H9 (cell line): ENCODE measurements around the gene SELPLG. TPM values are rescaled to one million over a fixed set of nuclear protein-coding genes. Genes with fewer than 3 reads are reported as not detected.

Source experiments
- DNase-seq: peaks from one replicate; pipeline ENCODE4 v3.0.0-alpha.2; 2017
- H2AFZ ChIP-seq: one replicate; pipeline ENCODE4 v1.6.1; 2013; ENCODE audit warnings: mild to moderate bottlenecking, low read length, control low read depth, moderate library complexity
- H2AK5ac ChIP-seq: 2 replicates; pipeline ENCODE4 v1.6.1; 2013; ENCODE audit warnings: low read length, control low read depth, mixed read lengths; ENCODE audit not compliant: insufficient read length
- H2BK120ac ChIP-seq: one replicate; pipeline ENCODE4 v1.6.1; 2013; ENCODE audit warnings: low read depth, mild to moderate bottlenecking, low read length, control low read depth, inconsistent platforms; ENCODE audit not compliant: poor library complexity, severe bottlenecking
- H2BK12ac ChIP-seq: 2 replicates; pipeline ENCODE4 v1.6.1; 2013; ENCODE audit warnings: low read length, control low read depth, mixed read lengths, low read depth; ENCODE audit not compliant: insufficient read length
- H2BK15ac ChIP-seq: 2 replicates; pipeline ENCODE4 v1.6.1; 2013; ENCODE audit warnings: low read depth, low read length, control low read depth
- H2BK20ac ChIP-seq: one replicate; pipeline ENCODE4 v1.6.1; 2013; ENCODE audit warnings: low read depth, mild to moderate bottlenecking, low read length, control low read depth, inconsistent platforms; ENCODE audit not compliant: poor library complexity, severe bottlenecking
- H2BK5ac ChIP-seq: 2 replicates; pipeline ENCODE4 v1.6.1; 2013; ENCODE audit warnings: low read length, control low read depth, mixed read lengths; ENCODE audit not compliant: insufficient read length
- H3K14ac ChIP-seq: 2 replicates; pipeline ENCODE4 v1.6.1; 2013; ENCODE audit warnings: low read length, control low read depth; ENCODE audit not compliant: insufficient read depth
- H3K18ac ChIP-seq: 2 replicates; pipeline ENCODE4 v1.6.1; 2013; ENCODE audit warnings: low read depth, mild to moderate bottlenecking, mixed read lengths, low read length, control low read depth; ENCODE audit not compliant: insufficient read length
- H3K23ac ChIP-seq: 2 replicates; pipeline ENCODE4 v1.6.1; 2013; ENCODE audit warnings: low read length, control low read depth, mixed read lengths, low read depth; ENCODE audit not compliant: insufficient read length
- H3K23me2 ChIP-seq: 2 replicates; pipeline ENCODE4 v1.6.1; 2013; ENCODE audit warnings: low read depth, mild to moderate bottlenecking, mixed read lengths, low read length, control low read depth; ENCODE audit not compliant: insufficient read length, poor library complexity, severe bottlenecking
- H3K27ac ChIP-seq: 2 replicates; pipeline ENCODE4 v1.5.1; 2013; ENCODE audit warnings: low read length, control low read depth, mixed read lengths, low read depth; ENCODE audit not compliant: insufficient read length
- H3K27me3 ChIP-seq: 2 replicates; pipeline ENCODE4 v1.6.1; 2013; ENCODE audit warnings: low read length, control low read depth, inconsistent platforms; ENCODE audit not compliant: insufficient read depth
- H3K4ac ChIP-seq: 2 replicates; pipeline ENCODE4 v1.6.1; 2013; ENCODE audit warnings: low read depth, mild to moderate bottlenecking, control low read depth, inconsistent platforms, low read length, moderate library complexity
- H3K4me1 ChIP-seq: 2 replicates; pipeline ENCODE4 v1.6.1; 2013; ENCODE audit warnings: low read length, control low read depth, inconsistent platforms; ENCODE audit not compliant: insufficient read depth
- H3K4me2 ChIP-seq: 2 replicates; pipeline ENCODE4 v1.6.1; 2013; ENCODE audit warnings: low read length, control low read depth, mixed read lengths; ENCODE audit not compliant: insufficient read length, insufficient read depth
- H3K56ac ChIP-seq: 2 replicates; pipeline ENCODE4 v1.6.1; 2013; ENCODE audit warnings: low read depth, mild to moderate bottlenecking, mixed read lengths, low read length, control low read depth; ENCODE audit not compliant: insufficient read length
- H3K79me1 ChIP-seq: 2 replicates; pipeline ENCODE4 v1.6.1; 2013; ENCODE audit warnings: low read depth, mild to moderate bottlenecking, moderate library complexity, low read length, control low read depth, inconsistent platforms; ENCODE audit not compliant: insufficient read depth, poor library complexity, severe bottlenecking
- H3K79me2 ChIP-seq: 2 replicates; pipeline ENCODE4 v1.6.1; 2013; ENCODE audit warnings: low read length, control low read depth, inconsistent platforms; ENCODE audit not compliant: insufficient read depth
- H3K9ac ChIP-seq: 2 replicates; pipeline ENCODE4 v1.6.1; 2013; ENCODE audit warnings: low read length, control low read depth, mixed read lengths; ENCODE audit not compliant: insufficient read length; ENCODE audit errors: extremely low read depth
- H3K9me3 ChIP-seq: one replicate; pipeline ENCODE4 v1.6.1; 2013; ENCODE audit warnings: low read depth, low read length, inconsistent platforms; ENCODE audit not compliant: control insufficient read depth
- H3T11ph ChIP-seq: one replicate; pipeline ENCODE4 v1.6.1; 2013; ENCODE audit warnings: mild to moderate bottlenecking, low read length, control low read depth, inconsistent platforms
- H4K20me1 ChIP-seq: one replicate; pipeline ENCODE4 v1.6.1; 2013; ENCODE audit not compliant: control insufficient read depth, insufficient read length, insufficient read depth
- H4K5ac ChIP-seq: 2 replicates; pipeline ENCODE4 v1.6.1; 2013; ENCODE audit warnings: low read depth, mild to moderate bottlenecking, mixed read lengths, low read length, control low read depth; ENCODE audit not compliant: insufficient read length
- H4K8ac ChIP-seq: replicated peaks from 2 replicates; pipeline ENCODE4 v1.6.1; 2013; ENCODE audit warnings: low read length, control low read depth, mixed read lengths, low read depth; ENCODE audit not compliant: insufficient read length
- H4K91ac ChIP-seq: 2 replicates; pipeline ENCODE4 v1.6.1; 2013; ENCODE audit warnings: low read depth, mild to moderate bottlenecking, moderate library complexity, mixed read lengths, low read length, control low read depth; ENCODE audit not compliant: insufficient read length
- H3K27ac Mint-ChIP-seq, 3 experiments: 2 replicates in 2 of 3; 3 replicates in 1 of 3; pipeline ENCODE4 v1.8.0; 2020 to 2021; ENCODE audit warnings: mixed read lengths in 3 of 3, mild to moderate bottlenecking in 1 of 3, moderate library complexity in 1 of 3
- H3K27me3 Mint-ChIP-seq: 2 replicates; pipeline ENCODE4 v1.8.0; 2021; ENCODE audit warnings: low read depth, mild to moderate bottlenecking, moderate library complexity, mixed read lengths
- H3K36me3 Mint-ChIP-seq, 3 experiments: 2 replicates in 2 of 3; 3 replicates in 1 of 3; pipeline ENCODE4 v1.8.0; 2020 to 2021; ENCODE audit warnings: low read depth in 3 of 3, mixed read lengths in 3 of 3; ENCODE audit not compliant: insufficient read depth in 1 of 3
- H3K4me1 Mint-ChIP-seq, 2 experiments: 2 replicates each; pipeline ENCODE4 v1.8.0; 2020; ENCODE audit warnings: mixed read lengths in 2 of 2
- H3K4me3 Mint-ChIP-seq, 2 experiments: 2 replicates in 1 of 2; 3 replicates in 1 of 2; pipeline ENCODE4 v1.8.0; 2020 to 2021; ENCODE audit warnings: mild to moderate bottlenecking in 2 of 2, mixed read lengths in 2 of 2, moderate library complexity in 1 of 2
- H3K9me3 Mint-ChIP-seq, 2 experiments: 2 replicates in 1 of 2; 3 replicates in 1 of 2; pipeline ENCODE4 v1.8.0; 2020; ENCODE audit warnings: mild to moderate bottlenecking in 2 of 2, mixed read lengths in 2 of 2, moderate library complexity in 1 of 2
- CTCF ChIP-seq: fragments of 200-600 bp; sonication (generic); conservative IDR thresholded peaks from 3 replicates; pipeline ENCODE4 v1.8.0; 2021; ENCODE audit warnings: antibody characterized with exemption, mild to moderate bottlenecking
- WGBS: extraction: QIAGEN DNeasy Blood & Tissue Kit; methylation state at CpG from one replicate; pipeline ENCODE4 v1.1.7; 2013; ENCODE audit warnings: missing lambda C conversion rate, low lambda C conversion rate, mixed read lengths; ENCODE audit not compliant: insufficient read length; ENCODE audit errors: extremely low coverage; 5-methylcytosine and 5-hydroxymethylcytosine counted together
- total RNA-seq: library from RNA; stranded (reverse); gene quantifications from 2 replicates; pipeline ENCODE4 v1.2.1, GENCODE V29; 2021

SELPLG gene
- total RNA-seq, 1 experiment from 2014 or later, result 0.15 TPM

- Mint-ChIP-seq H3K27ac (no peak overlapping the region), H3K4me3 (peak overlapping the region in 1 of 2 experiments; percentile 8; a peak in 1 of 5 replicates), H3K4me1 (peaks cover 23 to 30% of the 10 kb centered on the region in 2 experiments), H3K27me3 (peaks cover 1% of the 10 kb centered on the region; the same call in 1 of the 2 replicates), H3K9me3 (peaks cover 4 to 5% of the 10 kb centered on the region in 2 experiments; a peak in 1 of 5 replicates), H3K36me3 (no peaks in the 10 kb centered on the region)
- Histone ChIP-seq H2AFZ (no peak overlapping the region), H3T11ph (no peak overlapping the region), H3K4ac (no peak overlapping the region), H3K9me3 (no peaks in the 10 kb centered on the region), H2BK15ac (no peak overlapping the region), H3K79me1 (no peaks in the 10 kb centered on the region), H2BK20ac (no peak overlapping the region), H3K23me2 (no peaks in the 10 kb centered on the region), H3K14ac (no peak overlapping the region), H2BK5ac (no peak overlapping the region), H4K5ac (no peak overlapping the region), H3K4me1 (no peaks in the 10 kb centered on the region), H3K23ac (no peak overlapping the region), H3K4me2 (no peak overlapping the region), H3K27ac (no peak overlapping the region), H4K20me1 (peaks cover 4% of the 10 kb centered on the region), H3K9ac (no peak overlapping the region), H4K91ac (no peak overlapping the region), H2BK120ac (no peak overlapping the region), H2BK12ac (no peak overlapping the region), H4K8ac (no peak overlapping the region), H3K18ac (no peak overlapping the region), H3K56ac (no peak overlapping the region), H3K79me2 (no peaks in the 10 kb centered on the region), H2AK5ac (no peak overlapping the region), H3K27me3 (no peaks in the 10 kb centered on the region)
- TF ChIP-seq CTCF, result no peak
- WGBS, result no CpG with 5 or more reads among the region's 6 CpGs
- DNase-seq, result no peak
Measured at GRCh38 chr12:108614639-108615038, 19.1 kb downstream of the SELPLG start.
